ENCODE data around the gene PHF21A.
"Not testable (repeated sequence)": the region's sequence is repeated elsewhere in the genome, so short reads cannot be mapped to it uniquely, and the experiment has no call there.

Gene PHF21A

DNA sequence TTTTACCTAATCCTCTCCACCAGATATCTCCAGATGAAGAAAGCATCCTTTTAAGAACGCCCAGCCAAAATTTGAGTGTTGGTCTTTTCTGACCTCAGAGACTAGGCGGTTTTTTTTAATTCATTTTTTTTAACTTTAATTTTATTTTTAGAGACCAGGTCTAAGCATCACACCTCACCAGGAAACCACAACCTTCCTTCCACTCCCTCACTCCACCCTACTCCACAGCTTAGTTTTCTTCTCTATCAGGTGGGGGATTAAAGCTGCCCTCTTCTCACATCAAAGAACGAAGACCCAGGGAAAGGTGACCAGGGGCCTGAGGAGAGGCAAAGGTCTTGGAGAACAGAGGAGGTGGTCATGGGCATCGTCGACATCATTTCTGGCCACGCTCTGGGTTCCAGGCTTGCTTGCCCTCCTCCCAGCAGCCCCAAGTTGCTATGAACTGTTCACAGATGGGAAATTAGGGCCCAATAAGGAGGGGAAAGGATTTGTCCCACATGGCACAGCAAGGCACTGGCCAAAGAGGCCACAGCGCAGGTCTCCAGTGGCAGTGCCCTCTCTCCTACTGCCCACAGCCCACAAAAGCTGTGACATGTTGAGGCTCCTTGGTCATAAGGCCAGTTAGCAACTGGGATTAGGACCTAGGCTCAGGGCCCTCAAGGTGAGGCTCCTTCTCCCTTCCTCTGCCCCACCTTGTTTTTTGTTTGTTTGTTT is 202.1 kb downstream of the PHF21A start:
- DNase-seq, result no peak

DNA sequence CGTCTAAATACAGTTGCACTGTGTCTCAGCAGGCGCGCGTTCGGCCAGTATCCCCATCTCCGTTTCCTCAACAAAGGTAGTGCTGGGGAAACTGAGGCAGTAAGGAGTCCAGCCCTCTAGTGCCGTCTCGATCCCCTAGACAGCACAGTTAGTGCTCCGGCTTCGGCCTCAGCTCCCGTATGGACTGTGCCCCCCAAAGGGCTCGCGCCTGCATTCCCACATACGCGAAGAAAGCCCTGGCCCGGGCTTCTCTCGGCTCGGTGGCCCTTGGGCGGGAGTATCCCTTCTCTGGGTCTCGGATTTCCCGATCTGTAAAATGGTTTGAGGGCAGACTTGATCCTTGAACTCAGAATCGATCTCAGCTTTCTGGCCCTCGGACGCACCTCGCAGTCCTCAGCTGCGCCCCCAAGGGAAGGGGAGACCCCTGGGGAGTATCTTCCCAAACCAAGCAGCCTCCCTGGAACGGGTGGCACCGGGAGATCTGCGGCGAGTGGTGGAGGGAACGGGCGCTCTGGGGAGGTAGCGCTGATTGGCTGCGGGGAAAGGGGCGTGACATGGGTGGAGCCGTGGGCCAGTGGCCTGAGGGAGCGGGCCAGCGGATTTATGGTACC is 202.8 kb downstream of the PHF21A start:
- peak; percentile 83 for DNase-seq

DNA sequence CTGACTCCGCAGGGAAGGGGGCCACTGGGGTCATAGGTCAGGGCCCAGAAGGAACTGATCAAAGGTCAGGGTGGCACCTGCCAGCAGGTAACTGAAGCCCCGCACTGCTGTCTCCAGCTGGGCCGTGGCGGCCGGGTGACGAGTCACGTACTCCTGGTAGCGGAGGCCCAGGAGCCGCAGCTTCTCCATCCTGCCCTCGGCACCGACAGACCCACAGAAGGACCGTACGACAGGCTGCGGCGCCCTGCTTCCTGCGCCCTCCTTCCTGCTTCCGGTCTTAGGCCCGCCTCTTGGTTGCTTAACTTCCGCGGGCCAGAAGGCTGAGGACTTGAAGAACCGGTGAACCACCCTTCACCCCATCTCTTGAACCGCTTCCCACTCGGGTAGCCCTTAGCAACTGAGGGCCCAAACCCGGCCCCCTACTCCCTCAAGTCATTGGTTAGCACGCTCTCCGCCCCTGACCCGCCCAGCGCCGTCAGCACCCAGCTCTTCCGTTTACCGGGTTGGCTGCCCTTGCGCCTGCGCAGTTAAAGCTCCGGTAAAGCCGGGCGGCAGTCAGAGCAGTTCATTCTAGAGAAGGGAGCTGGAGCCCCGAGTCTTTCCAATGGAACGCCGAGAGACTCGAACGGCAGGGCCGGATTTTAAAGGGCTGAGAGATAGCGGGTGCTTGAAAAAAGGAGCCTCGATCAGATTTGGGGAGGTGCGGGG is 203.5 kb downstream of the PHF21A start, which contains the start of gene PEX16:
TSS of gene PEX16 (minus strand) at position 255 of the 708 bp plus-strand sequence. CDS start at position 189, 66 bp downstream.
- peak; percentile 95 for DNase-seq

DNA sequence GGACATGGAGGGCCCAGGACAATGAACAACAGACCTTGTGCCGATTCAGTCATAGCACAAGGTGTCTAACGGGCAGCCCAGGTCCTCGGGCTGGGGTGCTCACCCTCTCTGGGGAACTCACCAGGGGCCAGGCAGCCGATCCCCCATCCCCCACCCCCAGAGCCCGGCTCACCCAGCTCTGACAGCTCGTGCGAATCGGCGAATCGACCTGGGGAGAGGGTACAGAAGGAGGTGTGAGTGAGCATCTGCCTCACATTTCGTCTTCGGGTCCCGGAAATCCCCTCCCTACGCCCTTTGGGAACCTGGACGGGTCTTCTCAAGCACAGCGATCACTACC is 204.0 kb downstream of the PHF21A start:
- DNase-seq, result no peak

DNA sequence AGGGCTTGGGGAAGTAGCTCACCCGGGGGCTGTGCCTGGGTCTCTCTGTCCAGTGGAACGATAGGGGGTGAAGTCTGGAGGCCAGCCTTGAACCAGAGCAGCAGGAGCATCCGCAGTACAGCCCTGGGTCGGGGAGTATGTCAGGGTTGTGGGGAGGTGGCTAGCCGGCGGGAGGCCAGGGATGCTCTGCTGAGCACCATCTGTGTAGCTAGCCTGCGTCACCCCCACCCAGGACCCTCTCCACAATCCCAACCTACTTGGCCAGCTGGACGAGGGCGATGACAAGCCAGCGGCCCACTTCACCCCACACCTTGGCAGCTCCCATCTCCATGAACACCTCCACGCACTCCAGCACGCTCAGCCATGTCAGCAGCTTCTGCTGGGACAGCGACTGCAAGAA is 205.8 kb downstream of the PHF21A start:
- DNase-seq, result no peak

DNA sequence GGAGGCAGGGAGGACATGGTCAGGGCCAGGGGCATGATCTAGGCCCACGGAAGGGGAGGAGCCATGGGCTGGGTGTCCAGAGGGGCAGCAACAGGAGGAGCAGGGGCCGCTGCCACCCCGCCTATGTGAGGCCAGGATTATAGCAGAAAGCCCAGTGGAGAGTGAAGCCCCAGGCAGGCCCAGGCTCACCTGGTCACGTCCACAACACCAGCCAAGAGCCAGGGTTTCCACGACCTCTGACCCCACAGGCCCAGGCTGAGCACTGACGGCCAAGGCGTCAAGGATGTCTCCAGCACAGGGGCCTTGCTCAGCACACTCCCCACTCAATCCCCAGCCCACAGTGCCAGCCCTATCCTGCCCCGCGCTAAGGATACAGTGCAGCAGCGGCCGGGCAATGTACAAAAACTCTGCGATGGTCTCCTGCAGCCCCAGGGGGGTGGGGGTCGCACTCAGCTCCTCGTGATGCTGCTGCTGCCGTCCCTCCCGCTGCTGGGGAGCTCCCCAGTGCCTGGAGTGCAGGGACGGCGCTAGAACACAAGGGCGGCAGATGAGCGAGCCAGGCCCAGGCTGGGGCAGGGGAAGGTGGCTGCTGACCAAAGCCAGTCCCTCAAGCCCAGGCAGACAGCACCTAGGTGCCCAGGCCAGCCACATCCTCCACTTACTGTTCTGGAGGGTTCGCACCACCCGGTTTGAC is 207.2 kb downstream of the PHF21A start:
- DNase-seq, result no peak

DNA sequence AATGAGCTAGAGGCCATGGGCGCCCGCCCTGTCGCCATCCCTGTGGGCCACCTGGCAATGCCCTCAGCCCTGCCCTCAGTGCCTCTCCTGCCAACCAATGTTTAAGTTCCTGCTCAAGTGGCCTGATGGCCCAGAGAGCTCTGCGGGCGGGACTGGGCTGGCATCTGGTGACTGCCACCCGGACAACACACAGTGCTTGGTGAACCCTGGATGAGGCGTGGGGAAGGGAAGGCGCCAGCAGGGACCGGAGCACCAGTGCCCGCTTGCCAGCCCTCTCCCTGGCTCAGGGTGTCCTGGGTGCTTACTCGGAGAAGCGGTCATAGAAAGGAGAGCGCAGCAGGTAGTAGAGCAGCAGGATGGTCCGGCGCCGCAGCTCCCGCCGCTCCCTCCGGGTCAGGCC is 207.7 kb downstream of the PHF21A start:
- no peak for DNase-seq

DNA sequence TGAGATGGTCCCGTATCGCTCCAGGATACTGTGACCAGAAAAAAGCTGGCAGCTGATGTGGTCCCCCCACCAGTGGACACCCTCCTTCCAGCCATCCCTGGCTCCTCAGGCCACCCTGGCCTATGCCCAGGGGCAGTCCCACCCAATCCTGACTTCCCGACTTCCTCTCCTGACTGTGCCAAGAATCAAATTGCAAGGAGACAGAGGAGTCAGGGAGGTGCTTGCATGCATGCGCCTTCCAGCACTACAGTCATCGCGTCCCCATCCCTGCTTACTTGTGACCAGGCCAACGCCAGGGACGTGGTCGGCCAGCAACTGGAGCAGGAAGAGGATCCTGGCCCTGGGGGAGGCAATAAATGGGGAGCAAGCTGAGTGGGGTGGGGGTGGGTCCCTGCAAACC is 210.6 kb downstream of the PHF21A start:
- DNase-seq, result no peak

DNA sequence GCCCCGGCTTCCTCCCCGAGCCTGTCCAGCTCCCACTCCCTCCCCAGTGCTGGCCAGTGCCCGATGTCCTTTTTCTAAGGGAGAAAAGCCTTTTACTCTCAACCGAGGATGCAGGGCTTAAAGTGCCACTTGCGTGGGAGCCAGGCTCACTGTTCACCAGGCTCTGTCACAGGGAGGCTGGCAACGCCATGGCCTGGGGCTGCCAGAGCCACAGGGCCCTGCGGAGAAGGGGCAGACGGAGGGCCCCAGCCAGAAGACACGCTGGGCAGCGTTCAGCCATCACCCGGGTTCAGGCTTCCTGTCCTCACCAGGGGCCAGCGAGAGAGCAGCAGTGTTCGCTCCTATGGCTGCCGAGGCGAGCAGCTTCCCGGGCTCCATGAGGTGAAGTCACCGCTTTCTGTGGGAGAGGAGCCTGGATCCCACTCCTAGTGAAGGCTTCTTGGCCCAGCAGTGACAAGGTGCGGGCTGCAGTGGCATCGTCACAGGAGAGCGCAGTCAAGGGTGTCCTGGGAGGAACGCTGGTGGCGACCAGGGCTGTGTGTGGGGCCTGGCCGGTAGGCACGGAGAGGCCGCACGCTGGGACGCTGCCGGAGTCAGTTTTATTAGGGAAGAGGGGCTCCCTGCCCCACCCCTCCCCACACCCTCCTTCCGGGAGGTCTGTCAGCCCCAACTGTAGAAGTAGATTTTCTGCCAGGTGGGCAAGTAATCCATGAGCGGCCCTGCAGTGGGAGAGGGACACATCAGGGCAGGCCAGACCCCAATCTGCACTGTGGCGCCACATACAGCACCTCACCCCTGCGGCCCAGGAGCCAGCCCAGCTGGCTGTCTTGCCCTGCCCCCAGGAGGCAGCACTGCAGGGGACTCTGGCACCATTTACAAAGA is 211.4 kb downstream of the PHF21A start:
- DNase-seq, result no peak

DNA sequence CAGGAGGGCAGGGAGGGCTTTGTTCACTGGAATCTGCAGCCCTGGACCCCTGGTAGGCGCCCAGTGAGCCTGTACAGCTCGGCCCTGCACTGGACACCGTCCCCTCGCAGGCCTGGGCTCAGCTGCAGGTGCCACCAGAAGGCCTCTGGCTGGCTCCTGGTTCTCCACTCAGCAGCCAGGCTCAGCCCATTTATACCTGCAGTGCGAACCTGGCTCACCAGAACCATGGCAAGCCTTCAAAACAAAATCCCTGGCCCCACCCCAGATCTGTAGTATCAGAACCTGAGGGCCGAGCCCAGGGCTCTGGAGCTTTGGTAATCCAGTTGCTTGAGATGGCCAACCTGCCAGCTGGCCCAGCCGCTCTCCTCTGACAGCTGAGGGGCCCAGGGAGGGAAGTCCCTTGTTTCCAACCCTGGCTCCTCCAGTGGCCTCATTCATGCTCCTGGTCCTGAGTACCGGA is 213.3 kb downstream of the PHF21A start:
- DNase-seq, result no peak

DNA sequence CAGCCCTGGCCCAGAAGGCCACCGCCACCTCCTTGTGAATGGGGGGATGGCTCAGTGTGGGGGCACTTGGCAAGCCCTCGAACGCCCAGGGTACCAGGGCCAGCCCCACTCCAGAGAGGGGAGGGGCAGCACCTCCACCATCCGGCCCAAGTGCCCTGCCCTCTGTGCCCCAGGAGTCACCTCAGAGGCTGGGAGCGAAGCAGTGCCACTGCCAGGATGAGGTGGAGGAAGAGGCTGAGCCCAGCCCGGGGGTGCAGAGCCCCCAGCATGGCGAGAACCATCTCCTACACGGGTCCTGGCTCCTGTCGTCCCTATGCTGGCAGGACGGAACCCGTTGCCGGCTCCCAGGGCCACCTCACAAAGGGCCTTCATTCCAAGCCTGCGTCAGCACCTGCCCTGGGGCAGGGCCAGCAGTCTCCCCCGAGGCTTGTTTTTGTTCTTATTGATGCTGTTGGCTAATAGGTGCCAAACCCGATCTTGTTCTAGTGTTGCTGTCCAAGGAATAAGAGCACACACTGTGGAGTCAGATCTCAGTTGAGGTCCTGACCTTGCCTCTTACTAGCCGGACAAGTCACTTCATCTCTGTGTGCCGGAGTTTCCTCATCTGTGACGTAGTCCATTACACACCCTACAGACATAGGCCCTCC is 214.2 kb downstream of the PHF21A start, which contains the start of gene FREY1:
TSS of gene FREY1 (minus strand) at position 307 of the 647 bp plus-strand sequence. CDS start at position 281, 26 bp downstream.
- no peak for DNase-seq

DNA sequence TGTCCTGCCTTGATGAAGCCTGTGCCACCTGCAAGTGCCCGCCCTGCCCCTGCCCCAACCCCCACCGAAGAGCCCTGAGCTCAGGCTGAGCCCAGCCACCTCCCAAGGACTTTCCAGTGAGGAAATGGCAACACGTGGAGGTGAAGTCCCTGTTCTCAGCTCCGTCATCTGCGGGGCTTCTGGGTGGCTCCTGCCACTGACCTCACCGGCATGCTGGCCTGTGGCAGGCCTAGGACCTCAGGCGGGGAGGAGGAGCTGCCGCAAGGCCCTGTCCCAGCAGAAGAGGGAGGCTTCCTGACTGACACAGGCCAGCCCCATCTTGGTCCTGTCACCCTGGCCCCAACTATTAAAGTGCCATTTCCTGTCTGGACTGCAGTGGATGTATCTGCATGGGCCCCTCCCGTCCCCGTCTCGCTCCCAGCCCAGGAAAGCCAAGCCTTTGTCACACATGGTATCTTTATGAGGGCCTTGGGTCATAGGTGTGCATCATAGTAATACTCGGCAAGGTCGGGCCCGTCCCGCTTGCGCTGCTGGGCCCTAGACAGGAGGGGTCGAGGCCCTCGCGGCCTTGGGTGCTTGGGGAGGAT is 215.1 kb downstream of the PHF21A start:
- DNase-seq, result no peak

DNA sequence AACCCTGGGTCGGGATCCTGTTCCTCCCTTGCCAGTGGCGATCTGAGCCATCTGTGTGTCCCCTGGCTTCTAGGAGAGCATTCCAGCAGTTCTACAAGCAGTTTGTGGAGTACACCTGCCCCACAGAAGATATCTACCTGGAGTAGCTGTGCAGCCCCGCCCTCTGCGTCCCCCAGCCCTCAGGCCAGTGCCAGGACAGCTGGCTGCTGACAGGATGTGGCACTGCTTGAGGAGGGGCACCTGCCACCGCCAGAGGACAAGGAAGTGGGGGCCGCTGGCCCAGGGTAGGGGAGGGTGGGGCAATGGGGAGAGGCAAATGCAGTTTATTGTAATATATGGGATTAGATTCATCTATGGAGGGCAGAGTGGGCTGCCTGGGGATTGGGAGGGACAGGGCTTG is 215.7 kb downstream of the PHF21A start:
- DNase-seq, result not testable (repeated sequence)

DNA sequence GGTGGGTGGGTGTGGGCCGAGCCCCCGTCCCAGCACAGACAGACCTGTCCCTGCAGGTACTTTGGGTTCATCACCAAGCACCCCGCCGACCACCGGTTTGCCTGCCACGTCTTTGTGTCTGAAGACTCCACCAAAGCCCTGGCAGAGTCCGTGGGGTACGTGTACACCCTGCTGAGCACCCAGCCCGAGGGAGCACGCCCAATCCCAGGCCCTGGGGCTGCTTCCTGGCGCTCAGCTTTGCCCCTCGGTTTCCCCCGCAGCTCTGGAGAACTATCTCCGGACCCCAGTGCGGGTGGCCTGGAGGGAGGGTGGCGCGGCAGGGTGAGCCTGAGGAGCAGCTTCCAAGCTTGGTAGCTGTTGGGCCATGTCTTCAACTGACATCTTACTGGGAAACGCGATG is 216.2 kb downstream of the PHF21A start:
- no peak for DNase-seq

DNA sequence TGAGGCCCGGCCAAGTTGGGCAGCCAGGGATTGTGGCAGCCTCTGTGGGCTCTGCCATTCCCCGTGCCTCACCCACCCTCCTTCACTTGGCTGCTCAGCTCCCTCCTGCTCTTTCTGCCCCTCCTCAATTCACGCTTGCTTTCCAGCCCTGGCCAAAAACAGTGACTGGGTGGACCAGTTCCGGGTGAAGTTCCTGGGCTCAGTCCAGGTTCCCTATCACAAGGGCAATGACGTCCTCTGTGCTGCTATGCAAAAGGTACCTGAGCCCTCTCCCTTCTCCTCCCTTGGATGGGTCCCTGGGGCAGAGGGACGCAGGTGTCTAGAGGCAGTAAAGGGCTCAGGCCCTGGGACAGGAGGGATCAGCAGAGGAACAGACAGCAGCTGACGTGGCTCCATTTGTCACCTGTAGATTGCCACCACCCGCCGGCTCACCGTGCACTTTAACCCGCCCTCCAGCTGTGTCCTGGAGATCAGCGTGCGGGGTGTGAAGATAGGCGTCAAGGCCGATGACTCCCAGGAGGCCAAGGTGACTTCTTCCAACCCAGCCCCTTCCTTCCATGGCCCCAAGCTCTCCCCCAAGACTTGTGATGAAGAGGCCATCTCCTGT is 216.8 kb downstream of the PHF21A start:
- no peak for DNase-seq

DNA sequence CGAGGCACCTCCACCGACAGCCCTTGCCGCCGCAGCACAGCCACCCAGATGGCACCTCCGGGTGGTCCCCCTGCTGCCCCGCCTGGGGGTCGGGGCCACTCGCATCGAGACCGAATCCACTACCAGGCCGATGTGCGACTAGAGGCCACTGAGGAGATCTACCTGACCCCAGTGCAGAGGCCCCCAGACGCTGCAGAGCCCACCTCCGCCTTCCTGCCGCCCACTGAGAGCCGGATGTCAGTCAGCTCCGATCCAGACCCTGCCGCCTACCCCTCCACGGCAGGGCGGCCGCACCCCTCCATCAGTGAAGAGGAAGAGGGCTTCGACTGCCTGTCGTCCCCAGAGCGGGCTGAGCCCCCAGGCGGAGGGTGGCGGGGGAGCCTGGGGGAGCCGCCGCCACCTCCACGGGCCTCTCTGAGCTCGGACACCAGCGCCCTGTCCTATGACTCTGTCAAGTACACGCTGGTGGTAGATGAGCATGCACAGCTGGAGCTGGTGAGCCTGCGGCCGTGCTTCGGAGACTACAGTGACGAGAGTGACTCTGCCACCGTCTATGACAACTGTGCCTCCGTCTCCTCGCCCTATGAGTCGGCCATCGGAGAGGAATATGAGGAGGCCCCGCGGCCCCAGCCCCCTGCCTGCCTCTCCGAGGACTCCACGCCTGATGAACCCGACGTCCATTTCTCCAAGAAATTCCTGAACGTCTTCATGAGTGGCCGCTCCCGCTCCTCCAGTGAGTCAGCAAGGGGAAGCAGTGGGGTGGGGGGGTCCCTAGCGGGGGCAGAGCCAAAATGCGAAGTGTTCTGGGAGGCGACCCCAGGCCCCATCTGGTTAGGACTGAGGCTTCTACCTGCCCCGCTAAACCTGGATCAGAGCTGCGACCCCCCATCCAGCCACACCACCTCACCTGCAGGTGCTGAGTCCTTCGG is 218.5 kb downstream of the PHF21A start:
- DNase-seq, result no peak

DNA sequence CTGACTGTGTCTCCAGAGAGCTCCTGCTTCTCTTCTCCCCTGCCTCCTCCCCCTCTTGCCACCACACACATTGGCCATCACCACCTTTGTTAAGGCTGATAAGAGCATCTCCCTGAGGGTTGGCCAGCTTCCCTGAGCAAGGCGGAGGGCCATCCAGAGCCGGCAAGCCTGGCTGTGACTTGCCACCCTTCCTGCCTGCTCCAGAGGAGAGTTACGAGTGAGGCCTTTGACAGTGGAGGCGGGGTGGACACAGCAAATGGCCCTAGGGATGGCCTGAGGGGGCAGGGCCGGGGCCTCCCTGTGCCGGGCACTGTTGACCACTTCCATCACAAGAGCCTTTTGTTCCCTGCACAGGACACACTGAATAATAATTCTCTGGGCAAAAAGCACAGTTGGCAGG is 219.6 kb downstream of the PHF21A start:
- no peak for DNase-seq

DNA sequence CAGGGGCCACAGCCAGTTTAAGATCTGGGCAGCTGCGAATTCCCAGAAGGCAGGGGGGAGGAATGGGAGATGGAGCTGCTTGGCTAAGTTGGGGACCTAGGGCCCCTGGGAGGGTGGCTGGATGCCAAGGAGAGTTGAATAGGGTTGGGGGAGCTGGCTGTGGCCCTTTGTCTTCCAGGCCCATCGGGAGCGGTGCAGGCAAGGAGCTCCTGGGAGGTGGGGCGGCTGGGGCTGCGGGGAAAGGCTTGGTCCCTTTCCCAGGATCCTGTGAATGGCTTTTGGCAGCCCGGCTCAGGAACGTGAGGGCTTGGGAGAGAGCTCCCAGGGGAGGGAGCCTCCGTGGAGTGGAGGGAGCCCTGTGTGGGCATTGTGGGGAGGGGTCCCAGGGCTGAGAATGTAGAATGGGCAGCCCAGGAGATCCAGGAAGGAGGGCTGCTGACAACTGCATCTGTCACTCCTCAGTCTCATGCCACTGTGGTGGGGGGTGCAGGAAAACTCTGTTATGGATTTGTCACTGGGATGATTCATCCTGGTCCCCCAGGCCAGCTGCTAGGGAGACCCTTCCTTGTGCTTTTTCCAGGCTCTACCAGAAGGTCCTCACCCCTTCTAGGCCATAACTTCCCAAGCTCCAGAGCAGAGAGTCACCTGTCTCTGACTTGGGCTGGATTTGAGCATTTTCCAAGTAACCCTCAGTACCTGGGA is 220.2 kb downstream of the PHF21A start:
- DNase-seq, result no peak

DNA sequence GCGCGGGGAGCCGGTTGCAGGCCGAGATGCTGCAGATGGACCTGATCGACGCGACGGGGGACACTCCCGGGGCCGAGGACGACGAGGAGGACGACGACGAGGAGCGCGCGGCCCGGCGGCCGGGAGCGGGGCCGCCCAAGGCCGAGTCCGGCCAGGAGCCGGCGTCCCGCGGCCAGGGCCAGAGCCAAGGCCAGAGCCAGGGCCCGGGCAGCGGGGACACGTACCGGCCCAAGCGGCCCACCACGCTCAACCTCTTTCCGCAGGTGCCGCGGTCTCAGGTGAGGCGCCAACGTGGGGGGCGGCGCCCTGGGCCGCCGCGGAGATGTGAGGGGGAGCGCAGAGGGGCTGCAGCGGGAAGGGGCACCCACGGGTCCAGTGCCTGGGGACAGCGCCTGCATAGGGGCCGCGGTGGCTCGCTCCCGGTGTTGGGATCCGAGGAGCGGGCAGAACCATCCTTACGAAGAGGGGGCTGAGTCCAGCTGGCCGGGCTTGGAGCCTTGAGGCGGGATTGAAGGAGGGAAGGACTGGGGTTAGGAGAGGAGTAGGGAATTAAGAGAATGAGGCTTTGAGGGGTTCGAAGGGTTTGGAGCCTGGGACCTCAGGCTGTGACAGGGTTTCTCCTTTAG is 221.0 kb downstream of the PHF21A start:
- not testable (repeated sequence) for DNase-seq
